ENCODE results near the gene MYL12B. TPM values are rescaled to one million over a fixed set of nuclear protein-coding genes. Genes with fewer than 3 reads are reported as not detected.

The MYL12B gene
- total RNA-seq, 1 donor from 2014 or later, result 214 TPM

GRCh38 chr18:3255611-3256165 is 6.2 kb upstream of the MYL12B start:
- TF ChIP-seq POLR2A (IDR thresholded peaks at IDR 0.05), result no peak
- no peak for TF ChIP-seq POLR2AphosphoS5 (IDR thresholded peaks at IDR 0.05; ENCODE audit: insufficient read depth in 1 of 2, low read depth in 1 of 2)
- no peak for TF ChIP-seq CTCF (IDR thresholded peaks at IDR 0.05)
- intact Hi-C loops (cut with DNase I), result no loop called here
- H3K9me3 ChIP-seq, result no peaks in the 10 kb centered on the region
- H3K27ac ChIP-seq, result no peak overlapping the region
- no peaks in the 10 kb centered on the region for H3K27me3 ChIP-seq
- H3K4me1 ChIP-seq, result peaks cover 22% of the 10 kb centered on the region
- H3K36me3 ChIP-seq, result peaks cover 5 to 54% of the 10 kb centered on the region in 2 donors
- DNase-seq (ENCODE audit: extremely low spot score in 2 of 2), result no peak
- H3K4me3 ChIP-seq, result no peak overlapping the region

- no peaks in the 10 kb centered on the region for H3K27me3 ChIP-seq
- H3K27ac ChIP-seq, result no peak overlapping the region
- TF ChIP-seq CTCF (IDR thresholded peaks at IDR 0.05), result no peak
- TF ChIP-seq POLR2AphosphoS5 (IDR thresholded peaks at IDR 0.05; ENCODE audit: insufficient read depth in 1 of 2, low read depth in 1 of 2), result no peak
- no peak for TF ChIP-seq POLR2A (IDR thresholded peaks at IDR 0.05)
- no peak overlapping the region for H3K4me3 ChIP-seq
- peaks cover 5 to 54% of the 10 kb centered on the region in 2 donors for H3K36me3 ChIP-seq
- intact Hi-C loops (cut with DNase I), result no loop called here
- peaks cover 14% of the 10 kb centered on the region for H3K4me1 ChIP-seq
- H3K9me3 ChIP-seq, result no peaks in the 10 kb centered on the region
- no peak for DNase-seq (ENCODE audit: extremely low spot score in 2 of 2)
Measured at GRCh38 chr18:3256693-3257626, 5.0 kb upstream of the MYL12B start.

GRCh38 chr18:3257627-3258120 is 4.3 kb upstream of the MYL12B start:
- Histone ChIP-seq H3K4me3 (no peak overlapping the region), H3K27ac (no peak overlapping the region), H3K36me3 (peaks cover 5 to 54% of the 10 kb centered on the region in 2 donors), H3K27me3 (no peaks in the 10 kb centered on the region), H3K9me3 (no peaks in the 10 kb centered on the region), H3K4me1 (peaks cover 13% of the 10 kb centered on the region)
- no peak for DNase-seq (ENCODE audit: extremely low spot score in 2 of 2)
- intact Hi-C loops (cut with DNase I), result no loop called here
- TF ChIP-seq CTCF (IDR thresholded peaks at IDR 0.05) (no peak), POLR2A (IDR thresholded peaks at IDR 0.05) (no peak), POLR2AphosphoS5 (IDR thresholded peaks at IDR 0.05; ENCODE audit: insufficient read depth in 1 of 2, low read depth in 1 of 2) (no peak)

- Histone ChIP-seq H3K27me3 (no peaks in the 10 kb centered on the region), H3K4me1 (peaks cover 43% of the 10 kb centered on the region), H3K9me3 (no peaks in the 10 kb centered on the region), H3K27ac (peak overlapping the region; percentile 90), H3K4me3 (peak overlapping the region; percentile 57 to 86), H3K36me3 (peaks cover 0 to 25% of the 10 kb centered on the region in 2 donors)
- intact Hi-C loops (cut with DNase I), result no loop called here
- no peak for DNase-seq (ENCODE audit: extremely low spot score in 2 of 2)
- TF ChIP-seq CTCF (IDR thresholded peaks at IDR 0.05) (peak in 1 of 3 experiments; percentile 5), POLR2A (IDR thresholded peaks at IDR 0.05) (no peak)
Measured at GRCh38 chr18:3260995-3261372, 949 bp upstream of the MYL12B start.
